Colonic mucosa (tissue), 4 donors: Measurements from ENCODE around the gene MEX3B. TPM values are rescaled to one million over a fixed set of nuclear protein-coding genes. Genes with fewer than 3 reads are reported as not detected.

Source experiments
- DNase-seq: peaks from one replicate; pipeline ENCODE4 v3.0.0-alpha.2; 2020
- H3K27ac ChIP-seq: fragments of 200-600 bp; one replicate; pipeline ENCODE4 v1.8.0; 2021
- H3K27me3 ChIP-seq: fragments of 200-600 bp; one replicate; pipeline ENCODE4 v1.8.0; 2021
- H3K36me3 ChIP-seq: fragments of 200-600 bp; one replicate; pipeline ENCODE4 v1.8.0; 2021
- H3K4me1 ChIP-seq: fragments of 200-600 bp; one replicate; pipeline ENCODE4 v1.8.0; 2021; ENCODE audit warnings: mild to moderate bottlenecking
- H3K4me3 ChIP-seq: fragments of 200-600 bp; one replicate; pipeline ENCODE4 v1.8.0; 2021
- H3K9ac ChIP-seq, 2 donors: one replicate each; pipeline ENCODE4 v1.7.0; 2013; ENCODE audit warnings: control low read depth in 2 of 2, low read depth in 2 of 2, low read length in 2 of 2
- H3K9me3 ChIP-seq: fragments of 200-600 bp; one replicate; pipeline ENCODE4 v1.8.0; 2021
- CTCF ChIP-seq: fragments of 200-600 bp; IDR thresholded peaks from one replicate; pipeline ENCODE4 v1.8.0; 2022; ENCODE audit warnings: antibody characterized with exemption, mild to moderate bottlenecking
- intact Hi-C: fragments of 100-400 bp; cut with DNase I; formaldehyde crosslinking; loops from one replicate; pipeline ENCODE4 v1.14.1; 2022
- total RNA-seq, 2 donors: library from RNA; stranded (reverse); fragmentation: NEBNext Ultra II Directional in 1 of 2; extraction: Animal tissue kit (Norgen Biotek cat#: 25700) in 1 of 2; gene quantifications; one replicate each; pipeline ENCODE4 v1.2.1, GENCODE V29; 2021
- donor health status: healthy.
- donor health status: DM: no; HTN: no; CAD: no.
- donor health status: DM: no; HTN: no; CAD: no.

Gene MEX3B
- total RNA-seq, 2 donors from 2014 or later = 0.72 to 1.1 TPM

GRCh38 chr15:81992523-81992922, 53.3 kb downstream of the MEX3B start:
- no peak for TF ChIP-seq CTCF

More at GRCh38 chr15:81992523-81992922, 53.3 kb downstream of the MEX3B start:
- intact Hi-C loops = no loop called here
- no peak overlapping the region for H3K4me3 ChIP-seq
- no peak overlapping the region for H3K9ac ChIP-seq
- no peaks in the 10 kb centered on the region for H3K36me3 ChIP-seq
- H3K27me3 ChIP-seq = no peaks in the 10 kb centered on the region
- H3K27ac ChIP-seq = no peak overlapping the region
- no peaks in the 10 kb centered on the region for H3K4me1 ChIP-seq
- no peaks in the 10 kb centered on the region for H3K9me3 ChIP-seq
- DNase-seq = no peak

Other genes with a start within 250 kb of the MEX3B start
- 10 to 100 TPM; 27.4 to 38.9 TPM for gene EFL1, start 216.7 kb upstream of the MEX3B start, total RNA-seq
- gene SAXO2, start 216.8 kb upstream of the MEX3B start, total RNA-seq = under 1 TPM; 0.67 to 0.93 TPM